KMS-11 (cell line): Measurements from ENCODE around the gene SPACA6.

Experiments used
- H2AFZ ChIP-seq: fragments of 200-600 bp; sonication (generic); 2 replicates; pipeline ENCODE4 v1.6.1; 2016; ENCODE audit warnings: antibody characterized with exemption, mixed run types, low read depth
- H3K27ac ChIP-seq: fragments of 200-600 bp; sonication (generic); 2 replicates; pipeline ENCODE4 v1.6.1; 2016; ENCODE audit warnings: mild to moderate bottlenecking, mixed run types
- H3K27me3 ChIP-seq: fragments of 200-600 bp; sonication (generic); 2 replicates; pipeline ENCODE4 v1.6.1; 2017; ENCODE audit warnings: mild to moderate bottlenecking, low read depth, mixed run types, moderate library complexity; ENCODE audit not compliant: insufficient read depth
- H3K36me3 ChIP-seq: fragments of 200-600 bp; sonication (generic); 2 replicates; pipeline ENCODE4 v1.6.1; 2017; ENCODE audit warnings: mild to moderate bottlenecking, mixed run types; ENCODE audit not compliant: insufficient read depth
- H3K4me1 ChIP-seq: fragments of 200-600 bp; sonication (generic); 2 replicates; pipeline ENCODE4 v1.6.1; 2016; ENCODE audit warnings: mild to moderate bottlenecking, low read depth, mixed run types; ENCODE audit not compliant: poor library complexity, severe bottlenecking
- H3K4me2 ChIP-seq: fragments of 200-600 bp; sonication (generic); 2 replicates; pipeline ENCODE4 v1.7.0; 2016; ENCODE audit warnings: mild to moderate bottlenecking, mixed run types
- H3K4me3 ChIP-seq: fragments of 200-600 bp; sonication (generic); IDR thresholded peaks from 2 replicates; pipeline ENCODE4 v1.6.1; 2017; ENCODE audit warnings: low read depth, low read length, mixed read lengths; ENCODE audit not compliant: insufficient read depth
- H3K79me2 ChIP-seq: fragments of 200-600 bp; sonication (generic); 2 replicates; pipeline ENCODE4 v1.6.1; 2016; ENCODE audit warnings: low read depth, mixed run types; ENCODE audit not compliant: insufficient read depth
- H3K9ac ChIP-seq: fragments of 200-600 bp; sonication (generic); 2 replicates; pipeline ENCODE4 v1.6.1; 2016; ENCODE audit warnings: mild to moderate bottlenecking, mixed run types
- H4K20me1 ChIP-seq: fragments of 200-600 bp; sonication (generic); 2 replicates; pipeline ENCODE4 v1.6.1; 2016; ENCODE audit warnings: mild to moderate bottlenecking, mixed run types; ENCODE audit not compliant: insufficient read depth
- TF ChIP-seq, protein P1 (sequence below): fragments of 200-600 bp; sonication (generic); conservative IDR thresholded peaks from 2 replicates; pipeline ENCODE4 v1.6.1; 2017; ENCODE audit warnings: low read depth, mild to moderate bottlenecking, antibody characterized with exemption, low read length, moderate library complexity, mixed read lengths

Gene SPACA6

DNA sequence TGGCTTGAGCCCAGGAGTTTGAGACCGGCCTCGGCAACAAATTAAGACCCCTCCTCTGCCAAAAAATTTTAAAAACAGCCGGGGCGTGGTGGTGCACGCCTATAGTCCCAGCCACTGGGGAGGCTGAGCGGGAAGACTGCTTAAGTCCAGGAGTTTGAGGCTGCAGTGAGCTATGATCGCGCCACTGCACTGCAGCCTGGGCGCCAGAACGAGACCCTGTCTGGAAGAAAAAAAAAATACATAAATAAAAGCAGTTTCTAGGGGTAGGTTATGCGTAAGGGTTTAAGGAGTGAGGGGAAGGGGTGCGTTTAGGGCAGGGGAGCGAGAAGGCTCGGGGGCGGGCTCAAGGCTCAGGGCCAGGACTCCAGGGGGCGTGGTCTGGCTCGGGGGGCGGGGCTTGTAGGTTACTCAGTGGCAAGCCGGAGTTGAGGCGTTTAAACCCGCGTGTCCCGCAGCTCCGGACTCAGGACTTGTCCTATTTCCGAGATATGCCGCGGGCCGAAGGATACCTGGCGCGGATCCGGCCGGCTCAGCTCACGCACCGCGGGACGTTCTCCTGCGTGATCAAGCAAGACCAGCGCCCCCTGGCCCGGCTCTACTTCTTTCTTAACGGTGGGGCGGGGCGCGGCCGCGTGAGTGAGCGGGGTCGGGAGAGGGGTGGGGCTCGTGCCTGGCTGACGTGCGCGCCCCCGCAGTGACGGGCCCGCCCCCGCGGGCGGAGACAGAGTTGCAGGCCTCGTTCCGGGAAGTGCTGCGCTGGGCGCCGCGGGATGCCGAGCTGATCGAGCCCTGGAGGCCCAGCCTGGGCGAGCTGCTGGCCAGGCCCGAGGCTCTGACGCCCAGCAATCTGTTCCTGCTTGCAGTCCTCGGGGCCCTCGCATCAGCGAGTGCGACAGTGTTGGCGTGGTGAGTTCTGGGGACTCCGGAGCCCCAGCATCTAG, 10.7 kb downstream of the SPACA6 start:
- Histone ChIP-seq H3K79me2 (no peaks in the 10 kb centered on the region), H4K20me1 (no peaks in the 10 kb centered on the region), H3K9ac (no peak overlapping the region), H3K4me2 (no peak overlapping the region), H3K27me3 (no peaks in the 10 kb centered on the region), H3K27ac (no peak overlapping the region), H3K4me3 (no peak overlapping the region), H2AFZ (no peak overlapping the region), H3K4me1 (no peaks in the 10 kb centered on the region), H3K36me3 (no peaks in the 10 kb centered on the region)
- TF ChIP-seq, protein P1, sequence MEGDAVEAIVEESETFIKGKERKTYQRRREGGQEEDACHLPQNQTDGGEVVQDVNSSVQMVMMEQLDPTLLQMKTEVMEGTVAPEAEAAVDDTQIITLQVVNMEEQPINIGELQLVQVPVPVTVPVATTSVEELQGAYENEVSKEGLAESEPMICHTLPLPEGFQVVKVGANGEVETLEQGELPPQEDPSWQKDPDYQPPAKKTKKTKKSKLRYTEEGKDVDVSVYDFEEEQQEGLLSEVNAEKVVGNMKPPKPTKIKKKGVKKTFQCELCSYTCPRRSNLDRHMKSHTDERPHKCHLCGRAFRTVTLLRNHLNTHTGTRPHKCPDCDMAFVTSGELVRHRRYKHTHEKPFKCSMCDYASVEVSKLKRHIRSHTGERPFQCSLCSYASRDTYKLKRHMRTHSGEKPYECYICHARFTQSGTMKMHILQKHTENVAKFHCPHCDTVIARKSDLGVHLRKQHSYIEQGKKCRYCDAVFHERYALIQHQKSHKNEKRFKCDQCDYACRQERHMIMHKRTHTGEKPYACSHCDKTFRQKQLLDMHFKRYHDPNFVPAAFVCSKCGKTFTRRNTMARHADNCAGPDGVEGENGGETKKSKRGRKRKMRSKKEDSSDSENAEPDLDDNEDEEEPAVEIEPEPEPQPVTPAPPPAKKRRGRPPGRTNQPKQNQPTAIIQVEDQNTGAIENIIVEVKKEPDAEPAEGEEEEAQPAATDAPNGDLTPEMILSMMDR = no peak

DNA sequence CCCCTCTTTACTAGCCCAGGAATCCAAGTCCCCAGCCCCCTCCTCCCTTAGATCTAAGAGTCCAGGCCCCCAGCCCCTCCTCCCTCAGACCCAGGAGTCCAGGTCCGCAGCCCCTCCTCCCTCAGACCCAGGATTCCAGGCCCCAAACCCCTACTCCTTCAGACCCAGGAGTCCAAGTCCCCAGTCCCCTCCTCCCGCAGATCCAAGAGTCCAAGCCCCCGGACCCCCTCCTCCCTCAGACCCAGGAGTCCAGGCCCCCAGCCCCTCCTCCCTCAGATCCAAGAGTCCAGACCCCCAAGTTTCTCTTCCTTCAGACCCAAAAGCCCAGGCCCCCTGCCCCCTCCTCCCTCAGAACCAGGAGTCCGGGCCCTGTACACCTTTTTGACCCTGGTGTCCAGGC, 11.5 kb downstream of the SPACA6 start:
- Histone ChIP-seq H4K20me1 (no peaks in the 10 kb centered on the region), H3K27me3 (no peaks in the 10 kb centered on the region), H2AFZ (no peak overlapping the region), H3K9ac (no peak overlapping the region), H3K27ac (no peak overlapping the region), H3K4me2 (no peak overlapping the region), H3K4me1 (no peaks in the 10 kb centered on the region), H3K4me3 (no peak overlapping the region), H3K79me2 (no peaks in the 10 kb centered on the region), H3K36me3 (no peaks in the 10 kb centered on the region)
- TF ChIP-seq, protein P1 = no peak

GRCh38 chr19:51706296-51706695, 13.2 kb downstream of the SPACA6 start:
- H3K27me3 ChIP-seq = no peaks in the 10 kb centered on the region
- H3K4me3 ChIP-seq = no peak overlapping the region
- no peaks in the 10 kb centered on the region for H4K20me1 ChIP-seq
- no peaks in the 10 kb centered on the region for H3K4me1 ChIP-seq
- no peaks in the 10 kb centered on the region for H3K79me2 ChIP-seq
- no peak overlapping the region for H2AFZ ChIP-seq
- H3K9ac ChIP-seq = no peak overlapping the region
- no peak overlapping the region for H3K4me2 ChIP-seq
- no peak overlapping the region for H3K27ac ChIP-seq
- TF ChIP-seq, protein P1 = no peak
- no peaks in the 10 kb centered on the region for H3K36me3 ChIP-seq

DNA sequence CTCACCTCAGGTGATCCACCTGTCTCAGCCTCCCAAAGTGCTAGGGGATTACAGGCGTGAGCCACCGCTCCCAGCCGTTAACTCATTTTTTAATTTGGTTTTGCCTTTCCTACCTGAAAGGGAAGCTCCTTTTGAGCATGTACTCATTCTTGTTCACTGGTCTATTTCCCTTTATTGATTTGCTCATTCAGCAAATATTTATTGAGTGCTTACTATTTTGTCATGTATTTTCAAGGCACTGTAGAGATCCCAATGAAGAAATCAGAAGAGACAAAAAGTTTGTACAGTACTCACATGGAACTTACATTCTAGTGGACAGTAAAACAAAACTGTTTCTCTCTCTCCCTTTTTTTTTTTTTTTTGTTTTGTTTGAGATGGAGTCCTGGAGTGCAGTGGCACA, 13.8 kb downstream of the SPACA6 start:
- TF ChIP-seq, protein P1 = no peak
- H2AFZ ChIP-seq = no peak overlapping the region
- H3K9ac ChIP-seq = no peak overlapping the region
- no peaks in the 10 kb centered on the region for H4K20me1 ChIP-seq
- H3K36me3 ChIP-seq = no peaks in the 10 kb centered on the region
- no peak overlapping the region for H3K27ac ChIP-seq
- no peaks in the 10 kb centered on the region for H3K27me3 ChIP-seq
- no peak overlapping the region for H3K4me2 ChIP-seq
- H3K4me1 ChIP-seq = no peaks in the 10 kb centered on the region
- H3K4me3 ChIP-seq = no peak overlapping the region
- no peaks in the 10 kb centered on the region for H3K79me2 ChIP-seq
